GM12875 (cell line): ENCODE results near the gene SLC7A4.

ENCODE experiments used
- H3K4me3 ChIP-seq: one replicate; pipeline ENCODE4 v1.5.1; 2011; ENCODE audit warnings: low read depth, low read length, control low read depth
- TF ChIP-seq, protein P1 (sequence below): IDR thresholded peaks from 2 replicates; pipeline ENCODE4 v1.5.1; 2011; ENCODE audit warnings: low read depth, mild to moderate bottlenecking, control low read depth, inconsistent platforms, low read length, moderate library complexity, borderline replicate concordance; ENCODE audit not compliant: insufficient read depth

SLC7A4 gene

GRCh38 chr22:21030621-21031544 lies 1.5 kb downstream of the SLC7A4 start:
- H3K4me3 ChIP-seq: no peak overlapping the region
- TF ChIP-seq, protein P1, sequence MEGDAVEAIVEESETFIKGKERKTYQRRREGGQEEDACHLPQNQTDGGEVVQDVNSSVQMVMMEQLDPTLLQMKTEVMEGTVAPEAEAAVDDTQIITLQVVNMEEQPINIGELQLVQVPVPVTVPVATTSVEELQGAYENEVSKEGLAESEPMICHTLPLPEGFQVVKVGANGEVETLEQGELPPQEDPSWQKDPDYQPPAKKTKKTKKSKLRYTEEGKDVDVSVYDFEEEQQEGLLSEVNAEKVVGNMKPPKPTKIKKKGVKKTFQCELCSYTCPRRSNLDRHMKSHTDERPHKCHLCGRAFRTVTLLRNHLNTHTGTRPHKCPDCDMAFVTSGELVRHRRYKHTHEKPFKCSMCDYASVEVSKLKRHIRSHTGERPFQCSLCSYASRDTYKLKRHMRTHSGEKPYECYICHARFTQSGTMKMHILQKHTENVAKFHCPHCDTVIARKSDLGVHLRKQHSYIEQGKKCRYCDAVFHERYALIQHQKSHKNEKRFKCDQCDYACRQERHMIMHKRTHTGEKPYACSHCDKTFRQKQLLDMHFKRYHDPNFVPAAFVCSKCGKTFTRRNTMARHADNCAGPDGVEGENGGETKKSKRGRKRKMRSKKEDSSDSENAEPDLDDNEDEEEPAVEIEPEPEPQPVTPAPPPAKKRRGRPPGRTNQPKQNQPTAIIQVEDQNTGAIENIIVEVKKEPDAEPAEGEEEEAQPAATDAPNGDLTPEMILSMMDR: no peak

GRCh38 chr22:21030032-21030431 lies 2.3 kb downstream of the SLC7A4 start:
- TF ChIP-seq, protein P1: no peak
- no peak overlapping the region for H3K4me3 ChIP-seq

DNA sequence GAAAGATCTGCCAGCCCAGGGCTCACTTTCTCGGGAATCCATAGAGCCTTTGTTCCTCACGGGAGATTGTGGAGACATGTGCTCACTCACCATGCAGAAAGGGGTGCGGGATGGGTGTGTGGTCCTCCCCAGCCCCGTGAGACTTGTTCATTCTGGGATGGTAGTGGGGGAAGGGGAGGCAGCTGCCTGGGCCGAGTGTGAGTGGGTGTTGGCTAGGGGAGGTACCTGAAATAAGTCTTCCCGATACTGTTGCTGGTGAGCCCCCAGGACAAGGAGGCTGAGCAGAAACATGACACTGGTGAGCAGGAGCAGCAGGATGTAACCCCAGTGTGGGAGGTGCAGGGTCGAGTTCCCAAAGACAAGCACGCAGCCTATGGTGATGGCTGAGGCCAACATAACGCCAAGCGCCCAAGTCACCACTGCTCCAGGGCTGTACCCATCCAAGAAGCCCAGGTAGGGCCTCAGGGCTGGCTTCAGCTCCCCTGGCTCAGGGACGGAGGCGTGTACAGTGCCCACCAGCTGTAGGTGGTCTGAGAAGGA lies 2.8 kb downstream of the SLC7A4 start:
- no peak overlapping the region for H3K4me3 ChIP-seq
- TF ChIP-seq, protein P1: no peak

GRCh38 chr22:21028277-21029251 lies 3.8 kb downstream of the SLC7A4 start:
- H3K4me3 ChIP-seq: no peak overlapping the region
- TF ChIP-seq, protein P1: no peak

DNA sequence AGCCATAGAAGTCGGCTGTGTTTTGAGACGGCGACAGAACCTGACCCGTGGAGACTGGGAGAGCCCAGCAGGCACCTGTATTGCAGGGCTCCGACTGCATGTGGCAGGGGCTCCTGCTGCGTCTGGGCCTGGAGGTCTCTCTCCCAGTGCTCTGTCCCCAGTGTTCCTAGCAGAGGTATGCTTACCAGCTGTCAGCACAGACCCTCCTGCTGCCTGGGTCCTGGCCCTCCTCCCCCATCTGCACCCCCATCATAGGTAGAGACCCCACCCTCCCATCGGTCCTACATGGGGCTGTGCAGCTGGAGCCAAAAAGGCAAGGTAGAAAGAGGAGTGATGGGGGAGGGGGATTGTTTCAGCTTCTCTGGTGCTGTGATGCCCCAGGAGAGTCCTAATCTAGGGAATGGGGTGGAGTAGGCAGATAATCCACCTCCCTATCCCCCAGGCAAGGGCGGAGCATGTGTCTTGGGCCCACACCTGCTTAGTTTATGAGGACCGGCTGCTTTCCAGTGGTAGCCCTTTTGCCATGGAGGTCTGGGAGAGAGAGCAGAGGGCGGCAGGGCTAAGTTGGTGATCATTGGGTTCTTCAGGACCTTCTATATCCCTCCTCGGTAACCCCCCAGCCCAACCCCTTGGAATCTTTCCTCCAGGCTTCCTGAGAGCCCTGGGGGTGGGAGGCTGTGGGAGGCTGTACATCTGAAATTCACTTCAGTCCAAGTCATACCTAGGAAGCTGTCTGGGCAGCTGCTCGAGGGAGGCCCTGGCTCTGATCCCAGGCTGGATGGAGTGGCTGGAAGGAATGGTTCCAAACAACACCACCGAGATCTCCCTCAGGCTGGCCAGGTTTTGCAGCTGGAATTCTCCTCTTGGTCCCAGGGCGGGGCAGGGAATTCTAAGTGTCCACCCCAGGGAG lies 5.3 kb downstream of the SLC7A4 start:
- TF ChIP-seq, protein P1: no peak
- no peak overlapping the region for H3K4me3 ChIP-seq
